Left lung (tissue), 10 donors: ENCODE measurements around the gene CRBN. TPM values are rescaled to one million over a fixed set of nuclear protein-coding genes. Genes with fewer than 3 reads are reported as not detected.

Experiments
- ATAC-seq: fragments of 200-7000 bp; cut with Tn5 transposase; one replicate; pipeline ENCODE4 v1.9.1; 2020; ENCODE audit warnings: moderate library complexity
- DNase-seq, 4 donors: peaks; one replicate each; pipeline ENCODE4 v3.0.0-alpha.2; 2013 to 2020
- H3K27ac ChIP-seq, 2 donors: fragments of 200-600 bp; sonication (generic) in 1 of 2; one replicate each; pipeline versions ENCODE4 v1.5.0 to v1.8.0; 2020 to 2021
- H3K27me3 ChIP-seq, 2 donors: fragments of 200-600 bp; sonication (generic) in 1 of 2; one replicate each; pipeline versions ENCODE4 v1.5.0 to v1.8.0; 2020 to 2021
- H3K36me3 ChIP-seq, 2 donors: fragments of 200-600 bp; sonication (generic) in 1 of 2; one replicate each; pipeline versions ENCODE4 v1.5.0 to v1.8.0; 2020 to 2021
- H3K4me1 ChIP-seq, 2 donors: fragments of 200-600 bp; one replicate each; pipeline ENCODE4 v1.8.0; 2021
- H3K4me3 ChIP-seq, 2 donors: fragments of 200-600 bp; sonication (generic) in 1 of 2; one replicate each; pipeline versions ENCODE4 v1.5.0 to v1.8.0; 2020 to 2021; ENCODE audit warnings: mild to moderate bottlenecking in 1 of 2
- H3K9me3 ChIP-seq, 2 donors: fragments of 200-600 bp; sonication (generic) in 1 of 2; one replicate each; pipeline versions ENCODE4 v1.5.0 to v1.8.0; 2020 to 2021
- intact Hi-C, 2 donors: fragments of 100-400 bp; cut with DNase I; formaldehyde crosslinking; loops; one replicate each; pipeline versions ENCODE4 v1.11.2 to v1.14.2; 2022
- polyA plus RNA-seq, 6 donors: library from polyadenylated mRNA; unstranded; fragments of 120-200 nt; gene quantifications; one replicate each; pipeline ENCODE4 v1.2.1, GENCODE V29; 2013; ENCODE audit not compliant: insufficient read length in 6 of 6
- total RNA-seq, 2 donors: library from RNA; stranded (reverse); fragmentation: NEBNext Ultra II Directional; extraction: Animal tissue kit (Norgen Biotek cat#: 25700); gene quantifications; one replicate each; pipeline ENCODE4 v1.2.1, GENCODE V29; 2021
- TF ChIP-seq, protein P1 (sequence below), 2 donors: fragments of 200-600 bp; sonication (generic) in 1 of 2; IDR thresholded peaks; one replicate each; pipeline versions ENCODE4 v1.5.0 to v1.8.0; 2021; ENCODE audit warnings: antibody characterized with exemption in 2 of 2
- donor health status: DM: no; HTN: yes; CAD: no.
- donor health status: DM: no; HTN: no; CAD: no.

CRBN gene
- total and polyA plus RNA-seq, 8 donors = 34.4 to 79.6 (median 62.2) TPM

DNA sequence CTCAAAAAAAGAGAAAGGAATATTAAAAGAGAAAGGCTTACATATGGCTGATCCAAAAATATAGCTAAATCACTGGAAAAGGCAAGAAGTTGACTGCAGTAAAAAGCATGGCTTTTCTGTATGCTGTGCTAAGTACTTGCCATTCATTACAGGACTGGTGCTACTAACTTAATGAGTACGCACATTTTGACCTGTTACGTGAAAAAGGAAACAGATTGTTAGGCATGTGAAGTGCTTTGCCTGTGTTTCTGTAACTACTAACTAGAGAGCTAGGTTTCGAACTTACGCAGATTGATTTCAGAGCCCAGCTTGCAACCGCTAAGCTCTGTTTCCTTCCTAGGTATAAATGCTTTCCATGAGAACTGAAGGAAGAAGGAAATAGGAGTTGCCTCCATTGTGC lies 49.9 kb downstream of the CRBN start:
- no peaks in the 10 kb centered on the region for H3K9me3 ChIP-seq
- intact Hi-C loops = no loop called here
- DNase-seq (no peak), ATAC-seq (no peak)
- no peak overlapping the region for H3K27ac ChIP-seq
- H3K4me1 ChIP-seq = peaks cover 5 to 40% of the 10 kb centered on the region in 2 donors
- H3K27me3 ChIP-seq = no peaks in the 10 kb centered on the region
- TF ChIP-seq, protein P1, sequence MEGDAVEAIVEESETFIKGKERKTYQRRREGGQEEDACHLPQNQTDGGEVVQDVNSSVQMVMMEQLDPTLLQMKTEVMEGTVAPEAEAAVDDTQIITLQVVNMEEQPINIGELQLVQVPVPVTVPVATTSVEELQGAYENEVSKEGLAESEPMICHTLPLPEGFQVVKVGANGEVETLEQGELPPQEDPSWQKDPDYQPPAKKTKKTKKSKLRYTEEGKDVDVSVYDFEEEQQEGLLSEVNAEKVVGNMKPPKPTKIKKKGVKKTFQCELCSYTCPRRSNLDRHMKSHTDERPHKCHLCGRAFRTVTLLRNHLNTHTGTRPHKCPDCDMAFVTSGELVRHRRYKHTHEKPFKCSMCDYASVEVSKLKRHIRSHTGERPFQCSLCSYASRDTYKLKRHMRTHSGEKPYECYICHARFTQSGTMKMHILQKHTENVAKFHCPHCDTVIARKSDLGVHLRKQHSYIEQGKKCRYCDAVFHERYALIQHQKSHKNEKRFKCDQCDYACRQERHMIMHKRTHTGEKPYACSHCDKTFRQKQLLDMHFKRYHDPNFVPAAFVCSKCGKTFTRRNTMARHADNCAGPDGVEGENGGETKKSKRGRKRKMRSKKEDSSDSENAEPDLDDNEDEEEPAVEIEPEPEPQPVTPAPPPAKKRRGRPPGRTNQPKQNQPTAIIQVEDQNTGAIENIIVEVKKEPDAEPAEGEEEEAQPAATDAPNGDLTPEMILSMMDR (IDR thresholded peaks at IDR 0.05) = no peak
- H3K4me3 ChIP-seq = no peak overlapping the region
- H3K36me3 ChIP-seq = peaks cover 0 to 42% of the 10 kb centered on the region in 2 donors

DNA sequence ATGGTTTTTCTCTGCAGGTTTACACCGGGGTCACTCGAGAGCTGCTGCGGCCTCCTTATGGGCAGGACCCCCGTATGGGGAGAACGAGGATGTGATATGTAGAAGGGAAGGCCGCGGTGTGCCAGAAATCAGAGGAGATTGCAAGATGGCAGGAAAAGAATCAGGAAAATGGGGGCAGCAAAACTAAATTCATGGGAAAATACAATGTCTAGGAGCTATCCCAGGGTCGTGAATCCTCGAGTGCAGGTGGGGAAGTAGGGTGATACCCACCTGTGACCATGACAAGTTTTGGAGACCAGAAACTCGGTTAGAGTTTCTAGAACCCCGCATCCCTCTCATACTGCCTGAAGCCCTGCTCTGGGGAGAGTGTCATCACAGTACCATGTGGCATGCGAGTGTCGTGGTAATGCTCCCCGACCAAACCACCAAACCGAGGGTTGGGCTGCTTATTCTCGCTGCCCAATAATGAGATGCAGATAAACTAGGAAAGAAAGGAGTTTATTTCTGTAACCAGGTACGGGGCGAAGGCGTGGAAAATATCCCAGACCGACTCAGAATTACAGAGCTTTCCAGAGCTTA lies 52.0 kb downstream of the CRBN start:
- Histone ChIP-seq H3K27ac (peak overlapping the region; percentile 92 to 93), H3K9me3 (no peaks in the 10 kb centered on the region), H3K4me1 (peaks cover 5 to 31% of the 10 kb centered on the region in 2 donors), H3K4me3 (peak overlapping the region; percentile 83 to 98), H3K36me3 (peaks cover 0 to 27% of the 10 kb centered on the region in 2 donors), H3K27me3 (no peaks in the 10 kb centered on the region)
- TF ChIP-seq, protein P1 (IDR thresholded peaks at IDR 0.05) = no peak
- ATAC-seq (no peak), DNase-seq (no peak)
- intact Hi-C loops = no loop called here

DNA sequence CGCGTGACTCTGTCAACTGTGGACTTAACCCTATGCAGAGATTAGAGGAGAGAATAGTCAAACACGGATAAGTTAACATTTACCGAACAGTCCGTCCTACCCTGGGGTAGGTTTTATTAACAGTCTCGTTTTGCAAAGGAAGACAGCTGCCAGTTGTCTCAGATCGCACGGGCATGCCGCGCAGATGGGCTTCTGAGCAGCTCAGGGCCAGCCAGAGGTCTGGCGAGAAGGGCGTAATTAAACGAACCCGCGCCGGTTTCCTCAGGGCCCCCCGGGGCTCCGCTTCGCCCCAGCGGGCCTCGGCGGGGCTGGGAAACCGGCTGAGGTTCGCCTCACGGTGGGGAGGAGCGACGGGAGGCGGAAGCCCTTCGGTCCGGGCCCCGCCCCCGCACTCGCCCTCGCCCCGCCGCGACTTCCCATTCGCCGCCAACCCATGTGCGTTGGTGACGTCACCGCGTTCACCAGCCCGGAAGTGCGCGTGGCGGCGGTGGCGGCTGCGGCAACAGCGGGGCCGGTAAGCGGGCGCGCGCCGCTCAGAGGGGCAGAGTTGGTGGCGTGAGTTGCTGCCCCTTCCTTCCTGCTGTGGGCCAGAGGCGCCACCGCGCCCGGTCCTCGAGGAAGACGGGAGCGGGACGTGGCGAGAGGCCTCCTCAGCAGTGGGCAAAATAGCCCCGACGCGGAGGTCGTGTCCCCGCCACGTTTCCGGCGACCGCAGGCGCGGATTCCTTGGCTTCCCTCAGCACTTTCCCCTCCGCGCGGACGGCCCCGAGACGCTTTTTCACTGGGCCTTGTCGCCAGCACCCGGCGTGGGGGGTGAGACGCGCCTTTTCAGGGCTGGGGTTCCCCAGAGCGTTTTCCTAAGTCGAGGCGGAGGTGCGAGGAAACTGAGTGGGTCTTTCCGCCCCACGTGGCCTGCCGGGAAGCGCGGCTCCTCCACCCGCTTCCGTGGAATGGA lies 52.7 kb downstream of the CRBN start, which contains the start of gene TRNT1:
TRNT1 (plus strand) TSS at position 464 of the 955 bp plus-strand sequence. CDS start 2,101 bp downstream, outside the sequence.
- peak within 1 kb of the TSS; percentile 92 to 93 for H3K27ac ChIP-seq
- intact Hi-C loops = no loop called here
- DNase-seq (peak; percentile 91 to 99 (median 97)), ATAC-seq (peak; percentile 99)
- H3K4me1 ChIP-seq = peaks cover 5 to 31% of the 10 kb centered on the region in 2 donors
- peaks cover 0 to 27% of the 10 kb centered on the region in 2 donors for H3K36me3 ChIP-seq
- H3K9me3 ChIP-seq = no peaks in the 10 kb centered on the region
- no peaks in the 10 kb centered on the region for H3K27me3 ChIP-seq
- H3K4me3 ChIP-seq = peak within 1 kb of the TSS; percentile 83 to 98
- TF ChIP-seq, protein P1 (IDR thresholded peaks at IDR 0.05) = peak in 1 of 2 donors; percentile 8

DNA sequence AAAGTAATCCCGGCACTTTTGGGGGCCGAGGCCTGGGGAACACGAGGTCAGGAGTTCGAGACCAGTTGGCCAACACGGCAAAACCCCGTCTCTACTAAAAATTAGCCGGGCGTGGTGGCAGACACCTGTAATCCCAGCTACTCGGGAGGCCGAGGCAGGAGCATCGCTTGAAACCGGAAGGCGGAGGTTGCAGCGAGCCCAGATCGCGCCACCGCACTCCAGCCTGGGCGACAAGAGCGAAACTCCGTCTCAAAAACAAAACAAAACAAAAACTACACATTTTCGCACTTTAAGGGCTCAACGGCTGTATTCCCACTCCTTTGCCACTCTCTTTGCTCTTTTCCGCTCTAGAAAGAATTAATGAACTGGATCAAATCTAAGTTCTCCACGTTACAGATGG lies 53.5 kb downstream of the CRBN start:
- H3K27ac ChIP-seq = peak overlapping the region; percentile 92 to 93
- no peaks in the 10 kb centered on the region for H3K9me3 ChIP-seq
- peak overlapping the region; percentile 83 to 98 for H3K4me3 ChIP-seq
- no peaks in the 10 kb centered on the region for H3K27me3 ChIP-seq
- intact Hi-C loops = no loop called here
- TF ChIP-seq, protein P1 (IDR thresholded peaks at IDR 0.05) = no peak
- H3K36me3 ChIP-seq = peaks cover 0 to 22% of the 10 kb centered on the region in 2 donors
- ATAC-seq (no peak), DNase-seq (no peak)
- H3K4me1 ChIP-seq = peaks cover 5 to 31% of the 10 kb centered on the region in 2 donors

DNA sequence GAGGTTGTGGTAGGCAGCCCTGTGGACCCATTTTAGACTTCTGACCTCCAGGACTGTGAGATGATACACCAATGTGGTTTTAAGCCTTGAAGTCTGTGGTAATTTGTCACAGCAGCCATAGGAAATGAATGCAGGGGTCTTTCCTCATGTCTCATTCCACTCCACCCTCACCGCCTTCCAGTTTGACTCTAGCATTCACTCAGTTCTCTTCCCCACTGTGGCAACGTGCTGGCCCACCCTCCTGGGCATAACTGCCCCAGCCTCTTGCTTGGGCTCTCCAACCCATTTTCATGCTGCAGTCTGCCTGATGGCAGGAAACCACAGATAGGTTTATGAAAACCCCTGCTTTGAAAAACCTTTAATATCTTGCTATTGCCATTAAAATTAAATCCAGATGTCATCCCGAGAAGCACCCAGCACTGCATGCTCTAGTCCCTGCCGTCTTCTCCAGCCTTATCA lies 60.1 kb downstream of the CRBN start:
- Histone ChIP-seq H3K9me3 (no peaks in the 10 kb centered on the region), H3K27ac (no peak overlapping the region), H3K27me3 (no peaks in the 10 kb centered on the region), H3K4me1 (no peaks in the 10 kb centered on the region), H3K4me3 (no peak overlapping the region), H3K36me3 (no peaks in the 10 kb centered on the region)
- intact Hi-C loops = no loop called here
- ATAC-seq = no peak
- DNase-seq = no peak
- TF ChIP-seq, protein P1 (IDR thresholded peaks at IDR 0.05) = no peak
